ENCODE results near the gene A2ML1.
"Not testable (repeated sequence)": the region's sequence is repeated elsewhere in the genome, so short reads cannot be mapped to it uniquely, and the experiment has no call there.

- TF ChIP-seq CTCF, POLR2A (IDR thresholded peaks at IDR 0.05): not testable (repeated sequence)
These were observed 15.3 kb upstream of the A2ML1 start for GRCh38 chr12:8807084-8807483.

All from adrenal gland (tissue), 5 donors.